Lower leg skin (tissue), 4 donors: Measurements from ENCODE around the gene DDX41. TPM values are rescaled to one million over a fixed set of nuclear protein-coding genes. Genes with fewer than 3 reads are reported as not detected.

Experiments used
- DNase-seq, 2 donors: peaks; one replicate each; pipeline ENCODE4 v3.0.0-alpha.2; 2019; ENCODE audit warnings: low spot score in 2 of 2
- H3K4me3 ChIP-seq: fragments of 200-600 bp; sonication (generic); 2 replicates; pipeline ENCODE4 v1.5.1; 2017; ENCODE audit warnings: mild to moderate bottlenecking, low read depth; ENCODE audit not compliant: poor library complexity, severe bottlenecking
- POLR2A ChIP-seq, 2 donors: fragments of 450-650 bp; IDR thresholded peaks; one replicate each; pipeline ENCODE4 v1.6.1; 2016 to 2017; ENCODE audit warnings: antibody characterized with exemption in 2 of 2, mild to moderate bottlenecking in 1 of 2, moderate library complexity in 1 of 2
- WGBS, 2 donors: methylation state at CpG; one replicate each; pipeline ENCODE4 v1.1.5; 2018; 5-methylcytosine and 5-hydroxymethylcytosine counted together
- intact Hi-C: fragments of 100-400 bp; cut with DNase I; formaldehyde crosslinking; loops from one replicate; pipeline ENCODE4 v1.15.0; 2023; ENCODE audit warnings: low total_unique reads
- total RNA-seq, 4 donors: library from RNA; depleted of rRNA; stranded (reverse); fragments of >200 nt; gene quantifications; one replicate each; pipeline ENCODE4 v1.1.0, GENCODE V29; 2016
- TF ChIP-seq, protein P1 (sequence below), 3 donors: fragments of 450-650 bp; IDR thresholded peaks; one replicate each; pipeline ENCODE4 v1.5.1; 2016; ENCODE audit warnings: antibody characterized with exemption in 3 of 3, mild to moderate bottlenecking in 3 of 3, moderate library complexity in 2 of 3

Gene DDX41
- total RNA-seq, 4 donors from 2014 or later = 70.7 to 108 (median 88.6) TPM

DNA sequence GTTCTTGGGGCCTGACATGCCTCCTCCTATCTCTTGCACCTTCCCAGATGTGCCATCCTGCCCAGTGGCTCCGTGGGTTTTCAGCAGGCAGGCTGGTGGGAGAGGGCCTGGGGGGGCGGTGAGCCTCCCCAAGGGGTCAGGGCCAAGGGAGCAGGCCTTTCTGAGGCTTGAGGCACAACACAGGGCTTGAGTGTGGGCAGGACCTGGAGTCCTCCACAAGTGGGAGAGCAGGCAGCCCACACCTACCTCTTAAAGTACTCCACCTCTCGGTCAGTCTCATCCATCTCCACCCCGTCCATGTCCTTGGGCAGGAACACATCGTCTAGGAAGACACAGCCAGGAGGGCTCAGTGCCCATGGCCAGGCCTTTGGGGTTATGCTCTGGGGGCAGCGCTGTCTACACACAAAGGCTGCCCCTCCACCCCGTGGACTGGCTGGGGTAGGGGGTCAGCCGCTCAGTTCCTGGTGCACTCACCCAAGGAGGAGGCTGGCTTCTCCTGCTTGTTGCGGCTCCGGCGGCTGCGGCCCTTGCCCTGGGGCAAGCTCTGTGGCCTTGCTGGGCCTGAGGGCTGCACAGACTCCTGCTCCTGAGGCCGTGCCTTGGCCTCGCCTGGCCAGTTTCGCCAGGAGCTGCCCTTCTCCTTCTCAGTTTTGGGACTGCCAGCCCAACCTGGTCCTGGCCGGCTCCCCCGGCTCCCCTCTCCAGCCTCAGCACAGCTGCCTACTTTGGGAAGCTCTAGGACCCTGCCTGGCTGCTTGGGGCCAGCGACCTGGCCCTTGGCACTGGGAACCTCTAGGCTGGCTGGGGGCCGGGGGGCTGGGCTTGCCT is 7.2 kb upstream of the DDX41 start:
- DNase-seq = no peak
- no peak for TF ChIP-seq POLR2A (IDR thresholded peaks at IDR 0.05)
- TF ChIP-seq, protein P1, sequence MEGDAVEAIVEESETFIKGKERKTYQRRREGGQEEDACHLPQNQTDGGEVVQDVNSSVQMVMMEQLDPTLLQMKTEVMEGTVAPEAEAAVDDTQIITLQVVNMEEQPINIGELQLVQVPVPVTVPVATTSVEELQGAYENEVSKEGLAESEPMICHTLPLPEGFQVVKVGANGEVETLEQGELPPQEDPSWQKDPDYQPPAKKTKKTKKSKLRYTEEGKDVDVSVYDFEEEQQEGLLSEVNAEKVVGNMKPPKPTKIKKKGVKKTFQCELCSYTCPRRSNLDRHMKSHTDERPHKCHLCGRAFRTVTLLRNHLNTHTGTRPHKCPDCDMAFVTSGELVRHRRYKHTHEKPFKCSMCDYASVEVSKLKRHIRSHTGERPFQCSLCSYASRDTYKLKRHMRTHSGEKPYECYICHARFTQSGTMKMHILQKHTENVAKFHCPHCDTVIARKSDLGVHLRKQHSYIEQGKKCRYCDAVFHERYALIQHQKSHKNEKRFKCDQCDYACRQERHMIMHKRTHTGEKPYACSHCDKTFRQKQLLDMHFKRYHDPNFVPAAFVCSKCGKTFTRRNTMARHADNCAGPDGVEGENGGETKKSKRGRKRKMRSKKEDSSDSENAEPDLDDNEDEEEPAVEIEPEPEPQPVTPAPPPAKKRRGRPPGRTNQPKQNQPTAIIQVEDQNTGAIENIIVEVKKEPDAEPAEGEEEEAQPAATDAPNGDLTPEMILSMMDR (IDR thresholded peaks at IDR 0.05) = no peak
- H3K4me3 ChIP-seq = no peak overlapping the region
- 96 to 97% methylated on average over 17 of the region's 19 CpGs for WGBS, 2 donors
- intact Hi-C loops = no loop called here

DNA sequence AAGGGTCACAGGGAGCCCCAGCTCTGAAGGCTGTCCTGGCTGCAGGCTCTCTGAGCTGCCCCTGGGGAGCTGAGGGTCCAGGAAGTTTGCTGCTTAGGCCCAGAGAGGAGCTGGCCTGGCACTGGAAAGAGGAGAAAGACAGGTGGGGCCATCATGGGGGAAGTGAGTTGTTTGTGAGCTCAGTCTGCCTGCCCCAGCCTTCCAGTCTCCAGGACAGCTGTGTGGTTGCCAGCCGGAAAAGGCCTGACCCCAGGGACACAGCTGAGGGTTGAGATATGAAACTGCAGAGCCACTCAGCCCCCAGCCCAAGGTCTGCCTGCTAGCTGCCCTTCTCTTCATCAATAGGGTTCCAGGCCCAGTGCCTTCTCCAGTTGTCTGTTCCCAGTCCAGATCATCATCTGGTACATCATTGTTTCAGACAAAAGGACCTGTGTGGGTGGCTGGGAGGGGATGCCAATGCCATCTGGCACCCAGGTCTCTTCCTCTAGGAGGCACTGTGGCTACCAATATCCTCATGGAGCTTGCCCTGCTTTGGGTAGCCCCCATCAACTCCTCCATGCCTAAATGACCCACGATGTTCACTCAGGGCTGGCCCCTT is 4.3 kb upstream of the DDX41 start:
- WGBS, 2 donors = 90 to 94% methylated on average over 2 of the region's 2 CpGs
- TF ChIP-seq, protein P1 (IDR thresholded peaks at IDR 0.05) = no peak
- no peak for TF ChIP-seq POLR2A (IDR thresholded peaks at IDR 0.05)

DNA sequence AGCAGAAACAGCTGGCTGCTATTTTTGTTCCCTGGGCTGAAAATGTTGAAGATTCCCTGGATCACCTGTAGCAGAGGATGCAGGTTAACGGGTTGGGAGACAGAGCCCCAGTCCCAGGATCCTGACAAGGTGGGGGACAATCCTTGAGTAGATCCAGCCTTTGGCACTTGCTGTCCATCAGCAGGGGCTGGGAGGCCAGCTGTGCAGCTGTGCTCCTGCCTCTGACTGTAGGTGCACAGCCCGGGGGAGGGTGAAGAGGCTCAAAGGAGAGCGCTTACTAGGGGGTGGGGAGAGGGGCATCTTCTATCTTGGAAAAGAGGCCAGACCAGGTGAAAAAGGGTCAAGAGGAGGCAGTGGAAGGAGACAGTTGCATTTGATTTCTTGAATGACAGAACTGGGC is 3.5 kb upstream of the DDX41 start:
- no peak overlapping the region for H3K4me3 ChIP-seq
- DNase-seq = no peak
- 92 to 97% methylated on average over 3 of the region's 3 CpGs for WGBS, 2 donors
- TF ChIP-seq, protein P1 (IDR thresholded peaks at IDR 0.05) = no peak
- TF ChIP-seq POLR2A (IDR thresholded peaks at IDR 0.05) = no peak
- intact Hi-C loops = no loop called here

More for the DNA sequence above, 4.3 kb upstream of the DDX41 start:
- intact Hi-C loops = no loop called here
- no peak overlapping the region for H3K4me3 ChIP-seq
- no peak for DNase-seq

DNA sequence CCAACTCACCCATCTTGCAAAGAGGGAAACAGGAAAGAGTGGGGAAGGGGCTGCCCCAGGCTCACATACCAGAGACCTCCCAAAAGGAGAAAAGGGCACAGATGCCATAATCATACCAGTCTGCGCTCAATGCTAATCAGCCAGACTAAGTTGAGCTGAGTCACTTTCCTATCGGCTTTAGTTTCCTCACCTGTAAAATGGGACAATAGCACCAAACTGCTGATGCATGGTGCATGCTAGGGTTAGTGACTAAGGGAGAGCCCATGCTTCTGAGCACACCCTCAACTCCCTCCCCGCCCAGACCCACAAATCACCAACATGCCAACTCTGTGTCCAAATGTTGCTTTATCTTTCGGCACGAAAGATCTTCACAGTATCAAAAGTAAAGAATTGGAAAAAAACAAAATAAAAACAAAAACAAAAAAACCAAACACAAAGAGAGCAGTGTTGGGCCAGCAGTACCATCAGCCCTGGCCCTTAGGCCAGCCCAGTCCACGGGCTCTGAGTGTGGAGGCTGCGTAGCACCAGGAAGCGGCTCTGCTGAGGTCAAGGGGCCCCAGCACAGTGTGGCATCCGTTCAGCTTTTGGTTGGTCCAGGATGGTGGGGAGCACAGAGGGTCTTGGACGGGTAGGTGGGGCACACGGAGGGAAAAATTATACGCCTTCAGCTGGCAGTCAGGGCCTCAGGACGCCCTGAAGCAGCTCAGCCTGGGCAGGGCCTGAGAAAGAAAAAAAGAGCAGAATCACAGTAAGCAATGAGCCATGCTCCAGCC is 2.9 kb upstream of the DDX41 start:
- WGBS, 2 donors = 79 to 82% methylated on average over 13 of the region's 13 CpGs

DNA sequence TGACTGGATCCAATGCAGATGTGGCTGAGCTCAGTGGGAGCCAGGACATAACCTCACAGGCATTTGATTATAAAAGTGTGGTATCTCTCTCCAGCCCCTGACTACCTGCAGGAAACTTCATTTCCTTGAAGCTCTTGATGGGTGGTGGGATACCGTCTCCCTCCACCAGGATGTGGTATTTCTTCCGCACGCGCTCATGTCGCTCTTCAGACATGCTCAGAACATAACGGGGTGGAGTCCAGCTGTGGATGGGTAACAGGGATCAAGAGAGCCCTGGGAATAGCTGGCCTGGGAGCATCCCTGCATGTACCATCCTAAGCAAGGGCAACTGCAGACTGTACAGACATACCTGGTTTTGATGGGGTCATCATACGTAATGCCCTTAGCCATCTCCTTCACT is 1.2 kb downstream of the DDX41 start:
- WGBS, 2 donors = 90 to 91% methylated on average over 7 of the region's 7 CpGs
- DNase-seq = no peak
- H3K4me3 ChIP-seq = no peak overlapping the region
- intact Hi-C loops = no loop called here
- TF ChIP-seq, protein P1 (IDR thresholded peaks at IDR 0.05) = no peak
- TF ChIP-seq POLR2A (IDR thresholded peaks at IDR 0.05) = no peak

More for the DNA sequence above, 2.9 kb upstream of the DDX41 start:
- TF ChIP-seq, protein P1 (IDR thresholded peaks at IDR 0.05) = no peak
- no peak for TF ChIP-seq POLR2A (IDR thresholded peaks at IDR 0.05)
- H3K4me3 ChIP-seq = no peak overlapping the region
- no peak for DNase-seq
- intact Hi-C loops = no loop called here
